C4-2B (cell line): ENCODE data around the gene OSBPL2.

ENCODE experiments used
- H3K27ac ChIP-seq: fragments of 450-650 bp; 2 replicates; pipeline ENCODE4 v1.5.1; 2017
- CTCF ChIP-seq: fragments of 450-650 bp; conservative IDR thresholded peaks from 2 replicates; pipeline ENCODE4 v1.5.1; 2017; ENCODE audit warnings: mild to moderate bottlenecking
- ZFX ChIP-seq: fragments of 450-650 bp; IDR thresholded peaks from 2 replicates; pipeline ENCODE4 v1.6.1; 2017

OSBPL2 gene

DNA sequence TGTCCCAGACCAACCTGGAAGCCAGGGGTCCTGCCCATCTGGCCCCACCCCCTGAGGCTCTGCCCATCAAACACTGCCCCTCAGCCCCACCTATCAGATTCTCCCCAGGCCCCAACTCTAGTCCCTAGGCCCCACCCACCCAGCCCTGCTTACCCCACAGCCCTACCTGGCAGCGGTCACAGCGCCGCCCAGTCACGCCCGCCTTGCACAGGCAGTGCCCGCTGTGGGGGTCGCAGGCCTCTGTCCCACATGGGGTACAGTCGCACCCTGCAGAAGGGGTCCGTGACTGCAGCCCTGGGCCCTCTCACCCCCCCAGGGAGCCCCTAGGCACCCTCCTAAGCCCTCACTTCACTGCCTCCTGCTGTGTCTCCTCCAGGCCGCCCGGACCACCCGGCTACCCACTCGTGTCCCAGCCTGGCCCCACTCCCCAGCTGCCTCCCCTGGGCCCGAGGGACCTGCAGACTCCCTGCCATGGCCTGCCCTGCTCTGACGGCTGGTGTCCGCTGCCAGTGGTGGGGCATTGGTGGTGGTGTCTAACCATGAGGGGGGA, 84.2 kb downstream of the OSBPL2 start:
- H3K27ac ChIP-seq = no peak overlapping the region
- TF ChIP-seq ZFX (no peak), CTCF (no peak)

DNA sequence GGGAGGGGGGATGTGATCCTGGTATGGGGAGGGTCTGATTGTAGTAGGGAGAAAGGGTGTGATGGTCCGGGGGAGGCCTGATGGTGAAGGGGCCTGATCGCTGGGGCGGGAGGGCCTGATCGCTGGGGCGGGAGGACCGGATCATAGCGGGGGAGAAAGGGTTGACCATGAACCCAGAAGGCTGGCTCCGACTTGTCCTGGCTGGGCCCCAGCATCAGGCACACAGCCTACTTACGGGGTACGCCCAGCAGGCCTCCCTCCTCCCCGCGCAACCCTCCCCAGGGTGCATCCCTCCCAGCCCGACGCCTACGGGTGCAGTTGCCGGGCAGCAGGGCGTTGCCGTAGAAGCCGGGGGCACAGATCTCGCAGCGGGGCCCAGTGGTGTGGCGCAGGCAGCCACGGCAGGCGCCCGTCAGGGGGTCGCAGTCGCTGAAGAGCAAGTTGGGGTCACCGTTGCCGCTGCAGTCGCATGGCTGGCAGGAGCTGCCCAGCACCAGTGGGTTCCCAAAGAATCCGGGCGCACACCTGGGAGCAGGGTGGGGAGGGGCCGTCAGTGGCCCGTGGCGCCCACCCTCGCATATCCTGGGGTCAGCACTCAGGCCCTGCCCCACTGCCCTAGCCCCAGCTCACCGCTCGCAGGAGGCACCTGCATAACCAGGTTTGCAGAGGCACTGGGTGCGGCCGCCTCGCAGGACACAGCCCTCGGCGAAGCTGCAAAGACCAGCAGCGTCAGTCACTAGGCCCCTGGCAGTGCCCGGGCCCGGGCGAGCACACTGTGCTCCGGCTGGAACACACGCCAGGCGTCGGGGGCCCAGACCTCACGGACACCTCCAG, 85.0 kb downstream of the OSBPL2 start:
- TF ChIP-seq ZFX (no peak), CTCF (no peak)
- no peak overlapping the region for H3K27ac ChIP-seq

GRCh38 chr20:62323980-62324906, 85.9 kb downstream of the OSBPL2 start:
- no peak overlapping the region for H3K27ac ChIP-seq

GRCh38 chr20:62325172-62325905, 87.0 kb downstream of the OSBPL2 start:
- TF ChIP-seq CTCF = no peak
- TF ChIP-seq ZFX = no peak
- H3K27ac ChIP-seq = no peak overlapping the region

More at GRCh38 chr20:62323980-62324906, 85.9 kb downstream of the OSBPL2 start:
- TF ChIP-seq CTCF (no peak), ZFX (no peak)

GRCh38 chr20:62326559-62326958, 88.2 kb downstream of the OSBPL2 start:
- no peak for TF ChIP-seq ZFX
- no peak for TF ChIP-seq CTCF
- H3K27ac ChIP-seq = no peak overlapping the region

DNA sequence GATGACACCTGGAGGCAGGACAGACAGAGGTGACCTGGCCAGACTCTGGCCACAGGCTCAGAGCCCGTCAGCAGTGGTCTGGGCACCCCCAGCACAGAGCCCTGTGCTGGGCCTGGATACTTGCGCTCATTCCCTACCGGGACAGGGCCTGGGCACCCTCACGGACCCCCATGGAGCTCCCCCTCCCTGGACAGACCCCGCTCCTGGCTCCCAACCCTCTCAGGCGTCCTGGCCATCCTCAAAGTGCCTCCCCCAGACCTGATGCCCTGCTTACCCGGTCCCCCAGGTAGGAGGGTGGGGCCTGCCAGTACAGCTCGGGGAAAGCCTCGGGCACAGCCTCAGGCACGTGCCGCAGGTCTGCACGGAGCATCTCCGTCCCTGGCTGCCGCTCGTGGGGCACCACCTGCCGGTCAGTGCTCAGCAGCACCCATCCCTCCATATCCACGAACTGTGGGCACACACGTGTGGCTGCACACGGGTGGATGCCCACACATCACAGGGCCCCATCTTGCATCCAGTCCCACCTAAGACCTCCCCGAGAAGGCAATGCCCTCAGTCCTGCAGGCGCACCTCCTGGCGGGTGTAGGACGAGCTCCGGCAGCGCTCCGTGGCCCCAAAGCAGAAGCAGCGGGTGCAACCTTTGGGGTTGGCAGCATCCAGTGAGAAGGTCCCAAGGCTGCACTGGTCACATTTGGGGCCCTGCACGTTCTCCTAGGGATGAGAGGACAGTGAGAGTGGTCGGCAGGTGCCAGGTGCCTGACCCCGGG, 88.8 kb downstream of the OSBPL2 start:
- H3K27ac ChIP-seq = no peak overlapping the region
- TF ChIP-seq ZFX (no peak), CTCF (no peak)
